Upper lobe of right lung (tissue), 1 donor: ENCODE measurements around the gene BHLHE40. TPM values are rescaled to one million over a fixed set of nuclear protein-coding genes. Genes with fewer than 3 reads are reported as not detected.
"Not testable (repeated sequence)": the region's sequence is repeated elsewhere in the genome, so short reads cannot be mapped to it uniquely, and the experiment has no call there.

Experiments
- ATAC-seq: fragments of 200-7000 bp; cut with Tn5 transposase; one replicate; pipeline ENCODE4 v1.9.1; 2020; ENCODE audit warnings: mild to moderate bottlenecking, moderate library complexity
- DNase-seq: peaks from one replicate; pipeline ENCODE4 v3.0.0-alpha.2; 2020
- H3K27ac ChIP-seq: fragments of 200-600 bp; one replicate; pipeline ENCODE4 v1.8.0; 2022
- H3K27me3 ChIP-seq: fragments of 200-600 bp; one replicate; pipeline ENCODE4 v1.8.0; 2022; ENCODE audit warnings: mild to moderate bottlenecking
- H3K36me3 ChIP-seq: fragments of 200-600 bp; one replicate; pipeline ENCODE4 v1.8.0; 2022
- H3K4me1 ChIP-seq: fragments of 200-600 bp; one replicate; pipeline ENCODE4 v1.8.0; 2022
- H3K4me3 ChIP-seq: fragments of 200-600 bp; one replicate; pipeline ENCODE4 v1.8.0; 2022; ENCODE audit warnings: mild to moderate bottlenecking
- H3K9me3 ChIP-seq: fragments of 200-600 bp; one replicate; pipeline ENCODE4 v1.8.0; 2022
- intact Hi-C: fragments of 100-400 bp; cut with DNase I; formaldehyde crosslinking; loops from one replicate; pipeline ENCODE4 v1.11.0; 2022
- total RNA-seq: library from RNA; stranded (reverse); fragmentation: NEBNext Ultra II Directional; extraction: Animal tissue kit (Norgen Biotek cat#: 25700); gene quantifications from one replicate; pipeline ENCODE4 v1.2.1, GENCODE V29; 2021
- TF ChIP-seq, protein P1 (sequence below): fragments of 200-600 bp; IDR thresholded peaks from one replicate; pipeline ENCODE4 v1.8.0; 2022; ENCODE audit warnings: antibody characterized with exemption
- donor health status: DM: no; HTN: yes; CAD: no; lungs with severe emphysema.

The BHLHE40 gene
- total RNA-seq, 1 donor from 2014 or later, result 97.1 TPM

GRCh38 chr3:4963669-4964570 lies 15.3 kb upstream of the BHLHE40 start:
- no peaks in the 10 kb centered on the region for H3K9me3 ChIP-seq
- ATAC-seq, result peak; percentile 32
- H3K4me1 ChIP-seq, result no peaks in the 10 kb centered on the region
- intact Hi-C loops, result no loop called here
- TF ChIP-seq, protein P1, sequence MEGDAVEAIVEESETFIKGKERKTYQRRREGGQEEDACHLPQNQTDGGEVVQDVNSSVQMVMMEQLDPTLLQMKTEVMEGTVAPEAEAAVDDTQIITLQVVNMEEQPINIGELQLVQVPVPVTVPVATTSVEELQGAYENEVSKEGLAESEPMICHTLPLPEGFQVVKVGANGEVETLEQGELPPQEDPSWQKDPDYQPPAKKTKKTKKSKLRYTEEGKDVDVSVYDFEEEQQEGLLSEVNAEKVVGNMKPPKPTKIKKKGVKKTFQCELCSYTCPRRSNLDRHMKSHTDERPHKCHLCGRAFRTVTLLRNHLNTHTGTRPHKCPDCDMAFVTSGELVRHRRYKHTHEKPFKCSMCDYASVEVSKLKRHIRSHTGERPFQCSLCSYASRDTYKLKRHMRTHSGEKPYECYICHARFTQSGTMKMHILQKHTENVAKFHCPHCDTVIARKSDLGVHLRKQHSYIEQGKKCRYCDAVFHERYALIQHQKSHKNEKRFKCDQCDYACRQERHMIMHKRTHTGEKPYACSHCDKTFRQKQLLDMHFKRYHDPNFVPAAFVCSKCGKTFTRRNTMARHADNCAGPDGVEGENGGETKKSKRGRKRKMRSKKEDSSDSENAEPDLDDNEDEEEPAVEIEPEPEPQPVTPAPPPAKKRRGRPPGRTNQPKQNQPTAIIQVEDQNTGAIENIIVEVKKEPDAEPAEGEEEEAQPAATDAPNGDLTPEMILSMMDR, result no peak
- no peak overlapping the region for H3K27ac ChIP-seq
- no peaks in the 10 kb centered on the region for H3K27me3 ChIP-seq
- DNase-seq, result no peak
- H3K36me3 ChIP-seq, result no peaks in the 10 kb centered on the region
- no peak overlapping the region for H3K4me3 ChIP-seq

GRCh38 chr3:4966006-4966405 lies 13.2 kb upstream of the BHLHE40 start:
- H3K27me3 ChIP-seq, H3K9me3 ChIP-seq, H3K4me3 ChIP-seq, DNase-seq, H3K27ac ChIP-seq, ATAC-seq, H3K4me1 ChIP-seq, H3K36me3 ChIP-seq, intact Hi-C loops: not testable (repeated sequence)

DNA sequence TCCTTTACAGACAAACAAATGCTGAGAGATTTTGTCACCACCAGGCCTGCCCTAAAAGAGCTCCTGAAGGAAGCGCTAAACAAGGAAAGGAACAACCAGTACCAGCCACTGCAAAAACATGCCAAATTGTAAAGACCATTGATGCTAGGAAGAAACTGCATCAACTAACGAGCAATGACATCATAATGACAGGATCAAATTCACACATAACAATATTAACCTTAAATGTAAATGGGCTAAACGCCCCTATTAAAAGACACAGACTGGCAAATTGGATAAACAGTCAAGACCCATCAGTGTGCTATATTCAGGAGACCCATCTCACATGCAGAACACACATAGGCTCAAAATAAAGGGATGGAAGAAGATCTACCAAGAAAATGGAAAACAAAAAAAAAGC lies 11.6 kb upstream of the BHLHE40 start:
- H3K27me3 ChIP-seq, H3K4me3 ChIP-seq, H3K4me1 ChIP-seq, H3K9me3 ChIP-seq, ATAC-seq, H3K27ac ChIP-seq, DNase-seq, H3K36me3 ChIP-seq, intact Hi-C loops: not testable (repeated sequence)

DNA sequence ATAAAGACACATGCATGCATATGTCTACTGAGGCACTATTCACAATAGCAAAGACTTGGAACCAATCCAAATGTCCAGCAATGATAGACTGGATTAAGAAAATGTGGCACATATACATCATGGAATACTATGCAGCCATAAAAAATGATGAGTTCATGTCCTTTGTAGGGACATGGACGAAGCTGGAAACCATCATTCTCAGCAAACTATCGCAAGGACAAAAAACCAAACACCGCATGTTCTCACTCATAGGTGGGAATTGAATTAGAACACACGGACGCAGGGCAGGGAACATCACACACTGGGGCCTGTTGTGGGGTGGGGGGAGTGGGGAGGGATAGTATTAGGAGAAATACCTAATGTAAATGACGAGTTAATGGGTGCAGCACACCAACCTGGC lies 7.8 kb upstream of the BHLHE40 start:
- H3K27me3 ChIP-seq, H3K4me1 ChIP-seq, intact Hi-C loops, ATAC-seq, DNase-seq, H3K36me3 ChIP-seq, H3K4me3 ChIP-seq, H3K9me3 ChIP-seq, H3K27ac ChIP-seq: not testable (repeated sequence)

DNA sequence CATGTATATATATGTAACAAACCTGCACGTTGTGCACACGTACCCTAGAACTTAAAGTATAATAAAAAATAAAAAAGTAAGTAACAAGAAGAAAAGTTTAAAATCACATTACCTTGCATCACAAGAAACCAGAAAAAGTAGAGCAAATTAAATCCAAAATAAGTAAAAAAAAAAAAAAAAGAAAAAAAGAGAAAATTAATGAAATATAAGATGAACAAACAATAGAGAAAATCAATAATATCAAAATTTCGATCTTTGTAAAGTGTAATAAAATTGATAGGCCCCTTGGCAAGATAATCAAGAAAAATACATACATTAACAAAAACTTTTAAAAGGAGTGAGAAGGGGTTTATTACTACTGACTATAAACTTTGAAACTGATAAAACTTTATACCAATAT lies 7.4 kb upstream of the BHLHE40 start:
- H3K36me3 ChIP-seq, result no peaks in the 10 kb centered on the region
- no peaks in the 10 kb centered on the region for H3K9me3 ChIP-seq
- no peak for DNase-seq
- H3K4me1 ChIP-seq, result peaks cover 8% of the 10 kb centered on the region
- H3K27ac ChIP-seq, result no peak overlapping the region
- ATAC-seq, result no peak
- no peaks in the 10 kb centered on the region for H3K27me3 ChIP-seq
- TF ChIP-seq, protein P1, result no peak
- no peak overlapping the region for H3K4me3 ChIP-seq
- intact Hi-C loops, result no loop called here

DNA sequence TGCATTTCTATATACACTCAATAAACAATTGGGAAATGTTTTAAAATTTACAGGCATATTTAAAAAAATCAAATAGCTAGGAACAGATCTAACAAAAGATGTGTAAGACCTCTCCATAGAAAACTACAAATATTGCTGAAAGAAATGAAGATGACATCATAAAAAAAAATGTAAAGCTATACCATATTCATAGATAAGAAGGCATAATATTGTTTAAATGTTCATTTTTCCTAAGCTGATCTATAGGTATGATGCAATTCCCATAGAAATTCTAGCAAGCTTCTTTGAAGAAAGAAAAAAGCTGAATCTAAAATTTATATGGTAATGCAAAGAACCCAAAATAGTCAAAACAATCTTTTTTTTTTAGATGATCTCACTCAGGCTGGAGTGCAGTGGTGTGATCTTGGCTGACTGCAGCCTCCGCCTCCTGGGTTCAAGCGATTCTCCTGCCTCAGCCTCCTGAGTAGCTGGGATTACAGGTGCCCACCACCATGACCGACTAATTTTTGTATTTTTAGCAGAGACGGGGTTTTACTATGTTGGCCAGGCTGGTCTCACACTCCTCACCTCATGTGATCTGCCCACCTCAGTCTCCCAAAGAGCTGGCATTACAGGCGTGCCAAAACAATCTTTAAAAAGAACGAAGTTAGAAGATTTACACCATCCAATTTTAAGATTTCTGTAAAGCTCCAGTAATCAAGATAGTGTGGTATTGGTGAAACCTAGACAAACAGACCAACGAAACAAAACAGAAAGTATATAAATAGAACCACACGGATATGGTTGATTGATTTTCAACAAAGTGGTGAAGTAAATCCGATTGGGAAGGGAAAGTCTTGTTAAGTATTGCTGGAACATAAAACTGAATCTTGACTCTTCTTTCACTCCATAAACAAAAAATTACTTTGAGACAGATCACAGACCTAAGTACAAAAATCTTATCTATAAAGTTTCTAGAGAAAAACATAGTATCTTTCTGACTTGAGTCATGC lies 6.3 kb upstream of the BHLHE40 start:
- H3K9me3 ChIP-seq, result no peaks in the 10 kb centered on the region
- no peak overlapping the region for H3K4me3 ChIP-seq
- H3K36me3 ChIP-seq, result no peaks in the 10 kb centered on the region
- ATAC-seq (no peak), DNase-seq (no peak)
- intact Hi-C loops, result no loop called here
- H3K27ac ChIP-seq, result no peak overlapping the region
- H3K4me1 ChIP-seq, result peaks cover 10% of the 10 kb centered on the region
- H3K27me3 ChIP-seq, result no peaks in the 10 kb centered on the region
- TF ChIP-seq, protein P1, result no peak

DNA sequence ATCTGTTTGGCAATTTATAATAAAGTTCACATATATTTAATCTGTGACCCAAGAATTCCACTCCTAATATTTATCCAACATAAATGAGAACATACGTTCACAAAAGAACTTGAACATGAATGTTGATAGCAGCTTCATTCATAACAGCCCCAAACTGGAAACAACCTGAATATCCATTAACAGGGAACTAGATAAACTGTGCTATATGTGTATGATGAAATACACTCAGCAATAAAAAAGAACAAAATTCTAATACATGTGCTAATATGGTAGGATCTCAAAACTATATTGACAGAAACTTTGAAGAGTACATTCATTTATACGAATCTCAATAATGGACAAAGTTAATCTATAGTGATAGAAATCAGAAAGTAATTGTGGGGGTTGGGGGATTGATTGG lies 5.1 kb upstream of the BHLHE40 start:
- Histone ChIP-seq H3K27ac (no peak overlapping the region), H3K4me1 (peaks cover 10% of the 10 kb centered on the region), H3K4me3 (no peak overlapping the region), H3K27me3 (no peaks in the 10 kb centered on the region), H3K36me3 (no peaks in the 10 kb centered on the region), H3K9me3 (no peaks in the 10 kb centered on the region)
- no peak for ATAC-seq
- DNase-seq, result no peak
- TF ChIP-seq, protein P1, result no peak
- intact Hi-C loops, result no loop called here
